A549 treated with CORT108297 at 1 μM for 4 hours (cell line): ENCODE data around the gene UTP15. TPM values are rescaled to one million over a fixed set of nuclear protein-coding genes. Genes with fewer than 3 reads are reported as not detected.

Experiments used
- total RNA-seq: library from RNA; stranded (reverse); fragments of 200-300 nt; extraction: Qiagen RNA extraction; gene quantifications from 5 replicates; pipeline ENCODE4 v1.2.3, GENCODE V29; 2022

The UTP15 gene, protein sequence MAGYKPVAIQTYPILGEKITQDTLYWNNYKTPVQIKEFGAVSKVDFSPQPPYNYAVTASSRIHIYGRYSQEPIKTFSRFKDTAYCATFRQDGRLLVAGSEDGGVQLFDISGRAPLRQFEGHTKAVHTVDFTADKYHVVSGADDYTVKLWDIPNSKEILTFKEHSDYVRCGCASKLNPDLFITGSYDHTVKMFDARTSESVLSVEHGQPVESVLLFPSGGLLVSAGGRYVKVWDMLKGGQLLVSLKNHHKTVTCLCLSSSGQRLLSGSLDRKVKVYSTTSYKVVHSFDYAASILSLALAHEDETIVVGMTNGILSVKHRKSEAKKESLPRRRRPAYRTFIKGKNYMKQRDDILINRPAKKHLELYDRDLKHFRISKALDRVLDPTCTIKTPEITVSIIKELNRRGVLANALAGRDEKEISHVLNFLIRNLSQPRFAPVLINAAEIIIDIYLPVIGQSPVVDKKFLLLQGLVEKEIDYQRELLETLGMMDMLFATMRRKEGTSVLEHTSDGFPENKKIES
- total RNA-seq, result 18.1 to 23.5 TPM (median 19.1 TPM) in 5 replicates

DNA sequence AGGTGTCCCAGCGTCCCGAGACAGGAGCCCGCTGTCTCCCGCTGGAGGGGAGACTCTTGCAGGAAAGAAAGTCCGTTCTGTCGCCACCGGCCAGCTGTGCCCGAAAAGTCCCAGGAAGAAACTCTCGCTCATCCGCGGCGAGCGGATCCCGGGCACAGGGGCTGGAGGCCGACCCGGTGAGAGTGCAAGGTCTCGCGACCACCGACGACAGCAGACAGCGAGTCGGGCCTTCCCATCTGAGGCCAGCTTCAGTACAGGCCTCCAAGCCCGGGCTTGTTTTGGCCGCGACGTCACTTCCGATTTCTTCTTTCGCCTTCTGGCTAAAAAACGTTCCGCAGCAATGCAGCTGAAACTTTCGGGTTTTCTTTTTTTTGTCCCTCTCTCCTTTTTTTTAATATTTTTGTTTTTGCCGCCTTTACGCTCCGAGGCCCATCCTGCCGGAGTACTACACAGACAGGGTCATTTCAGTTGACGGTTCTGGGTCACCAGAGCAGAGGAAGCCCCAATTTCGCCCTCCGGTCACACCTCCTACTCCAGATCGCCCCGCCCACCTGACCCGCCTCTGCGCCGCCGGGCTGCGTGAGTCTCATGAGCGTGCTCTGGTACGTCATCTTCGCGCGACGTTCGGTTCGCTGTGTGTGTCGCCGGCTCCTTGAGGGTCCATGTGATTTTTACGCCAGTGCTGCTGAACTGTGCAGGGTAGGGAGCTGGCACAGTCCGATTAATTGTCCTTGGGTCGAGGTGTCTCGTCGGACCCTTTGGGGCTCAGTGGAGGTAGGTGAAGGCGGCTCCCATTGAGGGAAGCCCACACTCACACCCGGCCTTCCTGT lies at the start of gene UTP15, which contains the start of gene ANKRA2:
TSS of gene UTP15 (plus strand) at position 605 of the 830 bp plus-strand sequence. CDS start 1,602 bp downstream, outside the sequence.
TSS of gene ANKRA2 (minus strand) at position 501 of the 830 bp plus-strand sequence. CDS start 2,758 bp downstream, outside the sequence.

GRCh38 chr5:73625944-73626811 lies 60.6 kb downstream of the UTP15 start, which contains the start of gene ARHGEF28:
ARHGEF28 (plus strand) TSS chr5:73626196; CDS start chr5:73684852, 58,656 bp downstream.

Other genes starting within 250 kb of the UTP15 start
- gene FOXD1, start 117.0 kb upstream of the UTP15 start, total RNA-seq, result 12.2 to 19.5 TPM (median 17.4 TPM) in 5 replicates
- gene BTF3, start 67.3 kb upstream of the UTP15 start, total RNA-seq, result 1,034 to 1,239 TPM (median 1,069 TPM) in 5 replicates
- 9.4 to 11.8 TPM (median 11.3 TPM) in 5 replicates for gene ANKRA2, start 104 bp upstream of the UTP15 start, total RNA-seq
- gene ARHGEF28, start 60.5 kb downstream of the UTP15 start, total RNA-seq, result 12.9 to 14.5 TPM (median 13.5 TPM) in 5 replicates